Lower leg skin (tissue), 4 donors: ENCODE measurements around the gene ST6GALNAC5. TPM values are rescaled to one million over a fixed set of nuclear protein-coding genes. Genes with fewer than 3 reads are reported as not detected.

Experiments used
- DNase-seq, 2 donors: peaks; one replicate each; pipeline ENCODE4 v3.0.0-alpha.2; 2019; ENCODE audit warnings: low spot score in 2 of 2
- H3K4me3 ChIP-seq: fragments of 200-600 bp; sonication (generic); 2 replicates; pipeline ENCODE4 v1.5.1; 2017; ENCODE audit warnings: mild to moderate bottlenecking, low read depth; ENCODE audit not compliant: poor library complexity, severe bottlenecking
- POLR2A ChIP-seq, 2 donors: fragments of 450-650 bp; IDR thresholded peaks; one replicate each; pipeline ENCODE4 v1.6.1; 2016 to 2017; ENCODE audit warnings: antibody characterized with exemption in 2 of 2, mild to moderate bottlenecking in 1 of 2, moderate library complexity in 1 of 2
- WGBS, 2 donors: methylation state at CpG; one replicate each; pipeline ENCODE4 v1.1.5; 2018; 5-methylcytosine and 5-hydroxymethylcytosine counted together
- intact Hi-C: fragments of 100-400 bp; cut with DNase I; formaldehyde crosslinking; loops from one replicate; pipeline ENCODE4 v1.15.0; 2023; ENCODE audit warnings: low total_unique reads
- total RNA-seq, 4 donors: library from RNA; depleted of rRNA; stranded (reverse); fragments of >200 nt; gene quantifications; one replicate each; pipeline ENCODE4 v1.1.0, GENCODE V29; 2016
- TF ChIP-seq, protein P1 (sequence below), 3 donors: fragments of 450-650 bp; IDR thresholded peaks; one replicate each; pipeline ENCODE4 v1.5.1; 2016; ENCODE audit warnings: antibody characterized with exemption in 3 of 3, mild to moderate bottlenecking in 3 of 3, moderate library complexity in 2 of 3

ST6GALNAC5 gene
- total RNA-seq, 4 donors from 2014 or later, result 1.2 to 4.7 (median 3.5) TPM

DNA sequence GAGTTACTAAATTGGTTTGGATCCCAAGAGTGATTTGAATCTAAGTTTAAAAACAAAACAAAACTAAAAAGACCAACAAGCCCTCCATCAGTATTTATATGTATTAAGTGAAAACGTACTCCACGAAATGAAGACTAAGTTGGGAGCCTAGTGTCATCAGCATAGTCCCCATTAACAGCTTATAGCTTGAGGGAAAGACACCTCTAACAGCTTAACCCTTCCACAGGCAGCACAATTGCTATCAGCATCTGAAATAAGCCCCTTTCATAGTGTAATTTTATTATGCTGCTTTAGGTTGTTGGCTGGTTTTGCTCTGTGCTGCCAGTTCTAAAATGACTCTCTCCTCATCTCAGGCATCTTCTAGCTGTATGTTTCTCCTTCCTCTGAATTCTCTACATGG is 25.8 kb upstream of the ST6GALNAC5 start:
- intact Hi-C loops, result no loop called here
- H3K4me3 ChIP-seq, result no peak overlapping the region
- DNase-seq, result no peak
- TF ChIP-seq POLR2A (IDR thresholded peaks at IDR 0.05), result no peak
- TF ChIP-seq, protein P1, sequence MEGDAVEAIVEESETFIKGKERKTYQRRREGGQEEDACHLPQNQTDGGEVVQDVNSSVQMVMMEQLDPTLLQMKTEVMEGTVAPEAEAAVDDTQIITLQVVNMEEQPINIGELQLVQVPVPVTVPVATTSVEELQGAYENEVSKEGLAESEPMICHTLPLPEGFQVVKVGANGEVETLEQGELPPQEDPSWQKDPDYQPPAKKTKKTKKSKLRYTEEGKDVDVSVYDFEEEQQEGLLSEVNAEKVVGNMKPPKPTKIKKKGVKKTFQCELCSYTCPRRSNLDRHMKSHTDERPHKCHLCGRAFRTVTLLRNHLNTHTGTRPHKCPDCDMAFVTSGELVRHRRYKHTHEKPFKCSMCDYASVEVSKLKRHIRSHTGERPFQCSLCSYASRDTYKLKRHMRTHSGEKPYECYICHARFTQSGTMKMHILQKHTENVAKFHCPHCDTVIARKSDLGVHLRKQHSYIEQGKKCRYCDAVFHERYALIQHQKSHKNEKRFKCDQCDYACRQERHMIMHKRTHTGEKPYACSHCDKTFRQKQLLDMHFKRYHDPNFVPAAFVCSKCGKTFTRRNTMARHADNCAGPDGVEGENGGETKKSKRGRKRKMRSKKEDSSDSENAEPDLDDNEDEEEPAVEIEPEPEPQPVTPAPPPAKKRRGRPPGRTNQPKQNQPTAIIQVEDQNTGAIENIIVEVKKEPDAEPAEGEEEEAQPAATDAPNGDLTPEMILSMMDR (IDR thresholded peaks at IDR 0.05), result no peak
- 22 to 34% methylated on average over 2 of the region's 2 CpGs for WGBS, 2 donors

DNA sequence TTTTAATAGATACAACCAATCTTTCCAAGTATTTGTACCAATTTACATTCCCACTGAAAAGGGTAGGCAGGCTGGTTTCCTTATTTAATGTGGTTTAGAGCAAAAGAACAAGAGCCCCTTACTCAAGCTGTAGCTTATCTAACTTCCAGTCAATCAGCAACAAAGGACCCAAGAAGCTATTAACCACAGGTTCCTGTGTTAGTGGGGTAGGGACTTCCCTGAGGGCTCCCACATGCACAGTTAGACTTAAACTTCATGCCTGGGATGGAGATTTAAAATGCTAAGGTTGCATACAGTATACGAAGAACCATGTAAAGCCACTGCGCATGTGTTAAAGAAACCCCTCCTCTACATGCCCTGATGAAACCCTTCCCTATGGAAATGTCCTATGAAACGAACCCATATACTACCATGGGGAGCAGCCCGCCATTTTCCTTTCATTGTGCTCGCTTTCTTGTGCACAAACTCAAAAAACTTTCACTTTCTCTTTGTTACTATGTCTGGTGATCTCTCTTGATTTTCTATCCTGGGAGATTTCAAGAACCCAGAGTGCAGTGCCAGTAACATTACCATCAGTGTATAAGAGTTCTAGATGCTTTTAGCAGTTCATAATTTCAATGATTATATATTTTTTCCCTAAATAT is 23.3 kb upstream of the ST6GALNAC5 start:
- 89% methylated on average over 5 of the region's 5 CpGs for WGBS, 2 donors
- intact Hi-C loops, result loop anchor here (2.0 kb wide), 1 partner anchor 65 kb away; no protein-coding TSS in a partner anchor
- DNase-seq, result no peak

DNA sequence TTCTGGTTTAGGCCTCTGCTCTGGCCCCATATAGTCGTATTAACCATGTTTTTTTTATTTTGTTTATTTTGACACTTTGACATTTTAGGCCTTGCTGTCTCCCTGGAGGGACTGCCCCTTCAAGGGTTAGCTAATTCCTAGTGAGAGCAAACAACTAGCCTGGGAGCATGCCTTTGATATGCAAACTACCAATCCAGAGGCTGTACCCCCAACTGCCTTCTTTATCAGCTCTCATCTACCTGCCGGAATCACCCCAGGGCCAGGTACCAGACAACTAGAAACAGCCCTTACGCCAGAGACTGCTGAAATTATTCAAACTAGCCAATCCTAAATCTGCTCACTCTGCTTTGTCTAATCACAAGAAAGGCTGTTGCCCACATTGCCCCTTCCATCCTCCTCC is 13.0 kb upstream of the ST6GALNAC5 start:
- intact Hi-C loops, result no loop called here
- 67 to 76% methylated on average over 3 of the region's 3 CpGs for WGBS, 2 donors
- DNase-seq, result no peak
- TF ChIP-seq, protein P1 (IDR thresholded peaks at IDR 0.05), result no peak
- no peak for TF ChIP-seq POLR2A (IDR thresholded peaks at IDR 0.05)
- no peak overlapping the region for H3K4me3 ChIP-seq

More for the DNA sequence above, 23.3 kb upstream of the ST6GALNAC5 start:
- TF ChIP-seq, protein P1 (IDR thresholded peaks at IDR 0.05), result no peak
- TF ChIP-seq POLR2A (IDR thresholded peaks at IDR 0.05), result no peak
- no peak overlapping the region for H3K4me3 ChIP-seq

- intact Hi-C loops, result no loop called here
- DNase-seq, result no peak
- 71 to 80% methylated on average over 5 of the region's 5 CpGs for WGBS, 2 donors
- no peak overlapping the region for H3K4me3 ChIP-seq
- no peak for TF ChIP-seq POLR2A (IDR thresholded peaks at IDR 0.05)
- TF ChIP-seq, protein P1 (IDR thresholded peaks at IDR 0.05), result no peak
Measured at GRCh38 chr1:76856104-76856503, 11.2 kb upstream of the ST6GALNAC5 start.

DNA sequence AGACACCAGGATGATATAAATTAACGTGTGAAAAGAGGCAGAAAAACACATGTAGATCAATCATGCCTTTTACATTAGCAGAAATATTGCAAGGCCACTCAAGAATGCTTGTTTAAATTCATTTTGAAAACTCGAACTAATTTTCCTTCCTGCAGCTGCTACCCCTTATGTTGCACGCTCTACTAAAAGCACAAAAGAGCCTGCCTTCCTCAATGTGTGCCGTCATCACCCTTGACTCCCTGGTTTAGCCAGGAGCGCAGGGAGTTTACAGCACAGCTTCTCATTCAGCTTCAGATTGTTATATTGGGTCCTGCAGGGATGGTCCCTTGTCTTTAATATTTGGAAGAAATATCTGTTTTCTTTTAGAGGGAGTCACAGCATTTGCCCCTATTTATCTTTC is 10.1 kb upstream of the ST6GALNAC5 start:
- H3K4me3 ChIP-seq, result no peak overlapping the region
- DNase-seq, result no peak
- 59 to 71% methylated on average over 5 of the region's 5 CpGs for WGBS, 2 donors
- no peak for TF ChIP-seq POLR2A (IDR thresholded peaks at IDR 0.05)
- TF ChIP-seq, protein P1 (IDR thresholded peaks at IDR 0.05), result no peak
- intact Hi-C loops, result no loop called here

DNA sequence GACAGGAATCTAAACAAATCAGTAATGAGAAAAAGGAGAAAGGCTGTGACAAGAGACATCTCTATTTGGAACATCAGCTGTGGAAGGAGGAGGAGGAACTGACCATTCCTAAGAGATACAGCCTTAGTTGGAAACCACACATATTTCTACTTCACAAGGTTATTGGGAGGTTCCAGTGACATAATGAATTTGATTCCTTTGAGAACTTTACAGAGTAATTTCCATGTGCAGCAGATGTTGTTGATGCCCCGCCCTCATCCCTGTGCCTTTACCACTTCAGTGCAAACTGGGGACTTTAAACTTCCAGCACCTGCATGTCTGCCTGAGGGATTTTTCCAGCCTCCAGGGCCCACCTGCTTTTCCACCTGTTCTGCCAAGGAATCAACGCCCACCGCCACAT is 9.3 kb upstream of the ST6GALNAC5 start:
- TF ChIP-seq, protein P1 (IDR thresholded peaks at IDR 0.05), result no peak
- no peak for TF ChIP-seq POLR2A (IDR thresholded peaks at IDR 0.05)
- intact Hi-C loops, result no loop called here
- WGBS, 2 donors, result 50 to 81% methylated on average over 3 of the region's 3 CpGs
- no peak for DNase-seq
- no peak overlapping the region for H3K4me3 ChIP-seq
